ENCODE data around the gene NT5C3A.
"Not testable (repeated sequence)": the region's sequence is repeated elsewhere in the genome, so short reads cannot be mapped to it uniquely, and the experiment has no call there.

Gene NT5C3A

DNA sequence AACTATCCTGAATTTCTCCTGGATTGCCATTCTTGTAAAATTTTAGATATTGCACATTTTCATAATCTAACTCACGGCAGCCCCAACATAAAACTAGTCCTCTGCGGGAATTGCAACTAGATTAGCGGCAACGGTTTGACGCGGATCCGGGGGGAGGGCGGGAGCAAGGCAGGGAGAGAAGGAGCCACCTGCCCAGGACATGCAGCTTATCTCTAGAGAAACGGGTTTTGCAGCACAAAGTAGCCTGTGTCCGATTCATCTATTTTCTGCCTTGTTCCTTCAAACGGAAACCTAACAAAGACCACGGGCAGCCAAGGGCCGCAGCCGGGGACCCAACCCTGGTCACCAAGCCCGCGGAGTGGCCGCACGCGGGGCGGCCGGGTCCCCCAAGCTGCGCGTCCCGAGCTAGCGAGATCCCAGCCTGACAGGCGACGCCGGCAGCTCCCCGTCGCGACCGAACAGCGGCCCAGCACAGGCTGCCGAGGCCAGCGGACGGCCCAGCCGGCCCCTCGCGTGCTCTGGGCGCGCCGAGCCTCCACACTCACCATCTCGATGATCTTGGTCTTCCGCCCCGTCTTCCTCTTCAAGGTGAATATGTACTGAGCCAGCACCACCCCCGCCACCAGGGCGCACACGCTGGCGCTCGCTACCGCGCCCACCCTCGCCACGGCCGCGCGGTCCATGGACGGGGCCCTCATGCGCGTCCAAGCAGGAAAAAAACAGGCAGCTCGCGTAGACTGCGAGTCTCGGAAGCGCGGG lies at the start of gene NT5C3A:
Gene NT5C3A, minus strand, starts transcription at position 754 of the 759 bp plus-strand sequence. Its CDS starts 71 bp downstream, at position 683.
- DNase-seq: peak; percentile 22

DNA sequence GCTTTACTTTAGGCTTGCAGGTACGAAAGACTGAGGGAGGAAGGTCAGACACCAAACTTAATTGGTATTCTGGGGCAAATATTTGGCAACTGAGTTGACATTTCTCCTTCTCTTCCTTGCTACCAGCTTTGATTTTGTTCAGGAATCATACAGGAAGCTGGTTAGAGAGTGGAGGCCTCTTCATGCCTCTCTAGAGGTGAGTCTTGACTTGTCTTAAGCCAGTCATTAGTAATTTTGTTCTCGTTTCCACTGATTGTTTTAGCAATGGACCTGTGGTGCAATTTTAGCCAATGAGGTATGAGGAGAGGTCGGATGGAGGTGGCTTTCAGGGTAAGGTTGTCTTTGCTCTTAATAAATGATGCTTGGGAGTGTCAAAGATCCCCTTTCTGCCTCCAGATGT lies 49.0 kb upstream of the NT5C3A start:
- no peak for DNase-seq

DNA sequence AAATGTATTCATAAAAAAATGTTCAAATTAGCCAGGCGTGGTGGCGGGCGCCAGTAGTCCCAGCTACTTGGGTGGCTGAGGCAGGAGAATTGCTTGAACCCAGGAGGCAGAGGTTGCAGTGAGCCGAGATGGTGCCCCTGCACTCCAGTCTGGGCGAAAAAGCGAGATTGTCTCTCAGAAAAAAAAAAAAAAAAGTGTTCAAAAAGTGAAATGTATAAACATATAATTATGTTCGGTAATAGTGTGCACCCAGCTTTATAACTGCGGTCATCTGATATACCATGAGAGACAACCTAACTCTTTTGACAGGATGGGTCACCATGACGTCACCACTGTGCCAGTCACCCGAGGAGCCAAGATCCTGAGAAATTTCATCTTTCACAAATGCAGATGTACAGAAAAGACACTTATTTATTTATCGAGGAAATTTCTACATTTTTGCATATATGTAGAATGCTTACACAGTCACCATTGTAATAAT lies 47.2 kb upstream of the NT5C3A start:
- DNase-seq: no peak

DNA sequence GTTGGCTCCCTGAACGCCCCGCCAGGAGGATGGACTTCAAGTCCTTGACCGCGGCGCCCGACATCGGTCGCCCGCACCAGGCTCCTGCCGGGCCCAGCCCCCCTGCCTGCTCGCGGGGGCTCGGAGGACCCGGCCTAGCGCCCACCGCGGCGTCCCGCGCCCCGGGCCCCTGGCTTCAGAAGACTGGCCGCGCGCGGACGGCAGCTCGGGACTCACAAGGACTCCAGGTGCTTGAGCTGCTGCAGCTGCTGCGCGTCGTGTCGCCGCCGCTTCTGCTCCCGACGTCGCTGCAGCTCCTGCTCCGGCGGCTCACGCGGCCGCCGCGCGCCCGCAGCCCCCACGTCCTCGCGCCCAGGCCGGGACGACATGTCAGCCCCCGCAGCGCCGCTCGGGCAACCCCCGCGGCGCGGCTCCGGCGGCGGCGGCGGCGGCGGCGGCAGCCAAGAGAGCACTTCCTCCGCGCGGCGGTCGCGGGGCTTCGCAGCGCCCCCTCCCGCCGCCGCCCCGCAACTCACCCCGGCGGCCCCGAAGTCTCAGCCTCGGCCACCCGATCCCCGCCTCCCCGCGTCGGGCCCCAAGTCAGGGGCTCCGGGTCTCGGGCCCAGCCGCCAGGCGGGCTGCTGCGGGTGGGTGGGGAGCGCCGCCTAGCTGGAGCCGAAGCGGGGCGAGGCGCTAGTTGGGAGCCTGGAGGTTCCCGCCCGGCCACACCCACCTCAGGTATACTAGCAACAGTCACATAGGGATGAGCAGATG lies 46.6 kb upstream of the NT5C3A start, which contains the start of gene RP9:
Gene RP9, minus strand, starts transcription at position 400 of the 753 bp plus-strand sequence. Its CDS starts 32 bp downstream, at position 368.
- DNase-seq: peak; percentile 66

DNA sequence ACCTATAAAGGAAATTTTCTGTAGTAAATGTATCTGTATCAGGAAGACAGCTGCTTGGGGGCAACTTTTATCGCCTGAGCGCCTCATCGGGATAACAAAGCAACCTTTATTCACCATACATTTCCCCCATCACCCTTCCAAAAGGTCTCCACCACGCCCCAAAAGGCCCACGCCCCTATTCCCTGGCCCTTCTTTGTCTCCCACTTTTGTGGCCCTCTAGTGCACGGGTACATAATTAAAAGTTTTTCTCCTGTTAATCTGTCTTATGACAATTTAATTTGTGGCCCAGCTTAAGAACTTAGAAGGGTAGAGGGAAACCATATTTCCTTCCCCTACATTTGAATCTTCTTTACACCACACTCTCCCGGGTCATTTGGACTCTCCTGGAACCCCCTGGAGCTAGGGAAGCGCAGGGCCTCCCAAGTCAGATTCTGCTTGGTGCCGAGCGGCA lies 46.0 kb upstream of the NT5C3A start:
- peak; percentile 12 for DNase-seq

DNA sequence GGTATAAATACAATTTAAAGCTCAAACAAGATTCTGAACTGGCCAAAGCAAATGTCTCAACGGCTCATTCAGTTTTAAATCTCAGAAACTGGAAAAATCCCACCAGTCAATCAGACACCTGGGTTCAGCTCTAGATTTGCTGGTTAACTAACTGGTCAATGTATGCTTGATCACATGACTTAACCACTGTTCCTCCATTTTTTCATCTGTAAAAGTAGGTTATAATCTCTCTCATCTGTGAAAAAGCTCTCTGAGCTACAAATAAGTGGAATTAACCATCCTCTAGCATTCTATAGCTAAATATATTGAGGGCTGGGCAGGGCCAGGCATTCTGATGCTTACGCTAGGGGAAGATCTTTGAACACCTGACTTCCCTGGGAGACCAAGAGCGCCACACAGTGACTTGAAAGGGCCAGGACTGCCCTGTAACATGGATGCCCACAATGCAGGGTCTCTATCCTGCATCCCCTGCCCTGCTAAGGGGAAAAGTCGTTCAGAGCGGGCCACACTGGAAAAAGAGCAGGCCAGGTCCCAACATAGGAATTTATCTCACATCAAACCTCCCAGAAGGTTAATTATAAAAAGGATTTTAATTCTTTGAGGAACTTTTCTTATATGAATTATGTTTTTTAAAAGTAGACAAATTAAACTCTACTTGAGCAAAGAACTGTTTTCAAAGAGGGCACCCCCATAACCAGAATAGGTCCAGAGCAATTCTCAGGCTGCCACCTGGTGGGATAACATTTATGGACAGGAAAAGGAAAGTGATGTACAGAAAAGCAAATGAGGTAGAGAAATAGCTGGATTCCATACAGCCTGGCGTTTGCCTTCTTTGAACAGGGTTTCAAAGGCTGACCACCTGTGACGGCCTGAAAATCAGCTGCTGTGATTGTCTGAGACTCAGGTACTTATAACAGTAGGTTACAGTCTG lies 44.8 kb upstream of the NT5C3A start:
- peak; percentile 60 for DNase-seq

DNA sequence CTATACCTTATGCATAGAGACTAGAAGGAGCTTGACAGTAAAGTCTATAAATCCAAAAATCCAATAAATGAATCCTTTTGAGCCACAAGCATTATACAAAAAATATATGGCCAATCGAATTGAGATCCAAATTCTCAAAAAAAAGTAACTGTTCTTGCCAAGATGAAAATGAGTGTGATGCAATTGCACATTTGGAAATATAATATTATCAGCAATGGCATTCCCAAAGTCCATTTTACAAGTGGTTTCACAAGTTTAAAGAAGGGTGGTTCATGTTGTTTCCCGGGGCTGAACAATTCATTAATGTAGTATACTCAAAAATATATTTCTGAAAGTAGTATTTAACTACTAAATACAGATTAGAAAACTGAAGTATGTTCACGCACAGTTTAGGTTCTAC lies 39.3 kb upstream of the NT5C3A start:
- no peak for DNase-seq

DNA sequence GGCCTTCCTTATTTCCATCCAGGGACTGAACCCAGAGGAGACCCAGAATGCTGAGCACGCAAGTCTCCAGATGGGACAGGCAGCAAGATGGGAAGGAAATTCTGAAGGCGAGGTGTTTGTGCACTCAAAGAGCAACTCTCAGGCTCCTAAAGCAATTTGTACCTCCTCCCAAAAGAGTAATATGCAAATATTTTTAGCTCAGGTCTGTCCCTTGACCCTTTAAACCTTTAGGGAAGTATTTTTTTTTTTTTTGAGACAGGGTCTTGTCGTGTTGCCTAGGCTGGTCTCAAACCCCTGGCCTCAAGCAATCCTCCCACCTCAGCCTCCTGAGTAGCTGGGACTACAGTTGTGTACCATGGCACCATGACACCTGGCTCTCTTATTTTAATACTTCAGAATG lies 38.2 kb upstream of the NT5C3A start:
- no peak for DNase-seq

DNA sequence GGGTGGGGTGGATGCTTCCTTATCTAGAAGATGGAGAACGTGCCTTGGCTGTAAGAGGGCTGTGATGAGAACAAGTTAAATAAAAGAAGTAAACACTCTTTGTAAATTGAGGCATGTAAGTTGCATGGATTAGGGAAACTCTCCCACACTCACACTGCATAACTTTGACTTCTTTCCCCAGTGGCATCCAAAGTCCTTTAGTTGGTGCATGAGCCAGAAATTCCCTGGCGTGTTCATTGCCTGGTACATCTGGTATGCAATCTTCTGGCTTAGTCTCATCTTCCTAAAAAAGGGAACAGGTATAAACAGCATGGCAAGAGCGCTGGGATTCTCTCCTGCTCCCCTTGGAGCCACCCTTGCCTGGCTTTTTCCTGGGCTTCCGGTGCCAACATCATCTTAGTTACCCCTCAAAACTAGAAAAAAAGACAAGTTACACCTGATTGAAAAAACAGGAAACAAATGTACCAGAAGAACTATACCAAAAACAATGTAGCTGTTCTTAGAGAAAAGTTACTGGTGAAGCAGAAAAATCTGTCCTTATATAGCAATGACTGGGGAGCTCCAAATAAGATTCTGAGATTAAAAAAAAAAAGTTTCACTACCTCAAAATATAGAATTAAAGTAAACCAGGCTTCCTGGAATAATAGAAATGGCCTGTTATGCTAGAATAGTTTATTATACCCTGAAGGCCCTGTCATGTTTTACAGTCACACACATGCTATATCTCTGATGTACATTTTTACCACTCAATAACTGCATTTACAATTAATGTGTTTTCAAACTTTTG lies 36.8 kb upstream of the NT5C3A start:
- DNase-seq: no peak

DNA sequence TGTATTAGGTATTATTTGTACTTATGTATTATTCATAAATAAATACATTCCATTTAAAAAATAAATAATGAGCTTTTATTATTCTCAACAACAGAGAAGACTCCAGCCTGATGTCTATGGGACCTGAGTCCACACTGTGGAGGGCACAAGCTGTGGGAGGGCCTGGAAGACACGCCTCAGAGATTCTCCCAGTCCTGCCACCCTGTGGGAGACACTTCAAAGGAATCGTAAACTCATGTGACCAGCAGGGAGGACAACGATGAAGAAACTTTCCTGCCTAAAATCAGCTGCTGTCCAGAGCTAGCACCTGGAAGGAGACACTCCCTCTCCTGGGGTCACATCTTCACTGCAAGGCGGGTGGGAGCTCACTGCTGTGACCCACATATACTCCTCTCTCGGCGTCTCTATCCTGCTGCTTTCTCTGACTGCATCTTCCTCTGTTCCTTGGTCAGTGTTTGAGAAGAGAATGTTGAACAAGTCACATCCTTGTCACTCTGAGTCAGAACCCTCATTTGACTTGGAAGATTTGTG lies 32.2 kb upstream of the NT5C3A start:
- not testable (repeated sequence) for DNase-seq

DNA sequence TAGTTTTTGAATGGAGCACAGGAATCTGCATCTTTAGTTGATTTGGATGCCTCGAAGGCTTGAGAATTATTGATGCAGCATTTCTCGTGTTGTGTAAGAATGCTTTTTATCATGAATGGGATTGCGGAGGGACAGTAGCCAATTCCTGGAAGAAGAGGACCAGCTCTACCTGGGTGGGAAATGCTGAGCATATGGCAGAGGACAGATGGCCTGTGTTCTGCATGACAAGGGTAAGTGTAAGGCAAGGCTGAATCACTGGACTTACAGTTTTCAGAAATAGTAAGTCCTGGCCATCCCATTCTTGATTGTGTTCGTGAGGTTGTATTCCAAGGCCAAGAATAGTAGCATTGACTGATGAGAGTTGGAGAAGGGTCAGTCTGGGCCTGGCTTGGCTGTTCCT lies 30.7 kb upstream of the NT5C3A start:
- DNase-seq: no peak

DNA sequence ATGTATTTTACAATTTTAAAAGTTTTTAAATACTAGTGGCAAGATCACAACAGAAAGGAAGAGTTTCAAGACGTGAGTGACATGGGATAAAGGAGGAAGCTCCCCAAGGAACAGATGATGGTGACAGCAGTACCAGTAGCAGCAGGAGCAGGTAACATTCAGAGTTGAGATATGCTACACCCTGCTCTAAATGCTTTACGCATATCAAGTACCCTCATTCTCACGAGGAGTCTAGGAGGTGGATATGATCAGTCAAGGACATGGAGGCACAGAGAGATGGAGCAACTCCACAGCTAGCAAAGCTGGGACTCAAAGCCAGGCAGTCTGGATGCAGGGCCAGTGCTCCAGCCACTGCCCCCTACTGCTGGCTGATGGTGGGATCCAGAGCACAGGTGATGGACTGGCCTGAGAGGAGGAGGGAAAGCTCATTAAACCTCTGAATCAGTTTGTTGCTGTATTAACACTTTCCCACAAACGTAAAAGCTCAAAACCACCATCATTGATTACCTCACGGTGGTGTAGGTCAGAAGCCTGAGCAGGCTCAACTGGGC lies 29.1 kb upstream of the NT5C3A start:
- no peak for DNase-seq

DNA sequence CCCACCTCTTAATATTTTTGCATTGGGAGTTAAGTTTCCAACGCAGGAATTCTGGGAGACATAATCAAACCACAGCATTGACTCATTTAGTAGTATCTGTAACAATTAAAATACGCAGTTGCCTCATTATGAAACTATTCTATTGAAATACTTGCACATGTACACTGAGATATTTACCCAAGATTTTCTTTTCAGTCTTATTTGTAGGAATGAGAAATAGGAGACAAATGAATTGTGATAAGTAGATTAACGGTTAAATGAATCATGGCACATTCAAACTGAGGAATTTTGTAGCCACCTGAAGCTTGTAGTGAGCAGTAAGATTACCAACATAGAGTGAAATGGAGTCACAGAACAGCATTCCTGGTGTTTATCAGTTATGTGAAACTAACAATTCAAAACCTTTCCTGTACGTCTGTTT lies 28.5 kb upstream of the NT5C3A start:
- peak; percentile 18 for DNase-seq

DNA sequence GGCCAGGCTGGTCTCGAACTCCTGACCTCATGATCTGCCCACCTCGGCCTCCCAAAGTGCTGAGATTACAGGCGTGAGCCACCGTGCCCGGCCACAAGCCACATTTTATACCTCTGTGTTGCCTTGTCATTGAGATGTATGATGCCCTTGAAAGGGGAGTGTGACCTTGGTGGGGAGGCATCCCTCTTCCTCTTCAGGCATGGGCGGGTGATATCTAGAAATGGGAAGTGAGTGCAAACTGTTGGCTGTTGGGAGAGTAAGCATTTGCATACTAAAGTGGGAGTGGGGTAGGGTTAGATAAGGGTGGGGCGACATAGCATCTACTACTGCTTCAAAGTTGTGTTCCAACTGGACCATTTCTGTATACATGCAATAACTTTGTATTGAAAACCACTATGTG lies 26.6 kb upstream of the NT5C3A start:
- no peak for DNase-seq

DNA sequence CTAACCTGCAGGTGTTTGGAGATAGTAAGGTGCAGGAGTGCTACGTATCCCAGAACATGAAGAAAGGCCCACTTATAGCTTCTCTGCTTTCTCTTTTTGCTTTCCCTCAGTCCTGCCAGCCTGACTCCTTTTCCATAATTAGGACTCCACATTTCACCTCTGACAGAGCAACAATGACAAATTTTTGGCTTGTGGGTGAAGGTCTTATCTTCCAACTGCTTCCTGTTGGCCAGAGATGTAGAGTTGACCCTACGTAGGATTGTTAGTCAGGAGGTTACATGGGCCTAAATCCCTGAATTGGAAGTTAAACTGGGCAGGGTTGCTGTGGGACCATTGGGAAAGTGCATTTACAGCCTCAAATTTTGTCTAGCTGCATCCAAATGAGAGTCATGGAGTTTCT lies 25.3 kb upstream of the NT5C3A start:
- no peak for DNase-seq

DNA sequence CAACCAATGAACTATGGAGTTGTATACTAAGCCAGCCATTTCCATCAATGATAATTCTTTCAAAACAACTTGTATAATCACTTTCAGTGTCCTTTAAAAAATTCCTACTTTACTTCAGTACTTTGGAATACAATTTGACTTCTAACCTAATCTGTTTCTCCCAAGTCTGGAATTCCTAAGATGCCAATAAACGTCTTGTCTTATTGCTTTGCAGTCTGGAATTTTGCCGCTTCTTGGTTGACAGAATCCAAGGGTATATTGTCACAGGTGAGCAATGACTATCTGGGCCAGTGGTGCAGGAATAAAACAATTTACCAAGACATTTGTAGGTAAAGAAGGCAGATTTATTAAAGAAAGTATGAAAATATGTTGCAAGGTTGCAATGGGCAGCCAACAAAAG lies 24.8 kb upstream of the NT5C3A start:
- no peak for DNase-seq

DNA sequence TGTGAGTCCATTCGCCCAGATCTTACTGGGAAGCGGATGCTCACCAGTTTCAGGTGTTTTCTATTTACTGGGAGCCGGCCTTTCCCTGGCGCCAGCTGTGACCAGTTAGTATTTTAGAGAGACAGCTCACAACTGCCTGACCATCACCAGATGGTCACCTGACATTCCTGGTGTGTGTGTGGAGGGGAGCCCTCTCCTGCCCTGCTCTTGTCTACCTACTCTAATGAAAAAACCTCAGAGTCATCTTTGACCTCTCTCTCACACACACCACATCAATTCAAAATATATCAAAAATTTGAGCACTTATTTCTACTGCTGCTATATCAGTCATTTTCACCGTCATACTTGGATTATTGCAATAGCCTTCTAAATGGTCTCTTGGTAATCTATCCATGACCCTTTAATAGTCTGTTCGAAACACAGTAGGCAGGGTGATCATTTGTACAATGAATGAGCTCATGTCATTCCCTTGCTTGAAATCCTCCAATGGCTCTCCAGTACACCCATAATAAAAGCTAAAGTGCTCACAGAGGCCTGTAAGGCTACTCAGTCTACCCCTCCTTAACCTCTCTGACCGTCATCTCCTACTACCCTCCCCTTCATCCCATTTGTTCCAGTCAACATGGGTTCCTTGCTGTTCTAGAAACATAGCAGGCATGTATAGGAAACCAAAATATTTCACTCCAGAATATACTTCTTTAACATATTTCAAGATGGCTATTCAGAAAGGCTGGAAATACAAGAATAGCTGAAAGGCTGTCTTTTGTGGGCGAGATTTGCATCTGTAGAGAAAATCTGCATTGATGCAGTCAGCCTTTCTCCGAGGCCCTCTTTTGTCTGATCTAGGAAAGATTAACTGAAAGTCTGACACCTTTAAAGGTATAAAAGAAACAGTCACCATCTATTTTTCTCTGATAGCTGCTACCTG lies 17.5 kb upstream of the NT5C3A start:
- DNase-seq: no peak

DNA sequence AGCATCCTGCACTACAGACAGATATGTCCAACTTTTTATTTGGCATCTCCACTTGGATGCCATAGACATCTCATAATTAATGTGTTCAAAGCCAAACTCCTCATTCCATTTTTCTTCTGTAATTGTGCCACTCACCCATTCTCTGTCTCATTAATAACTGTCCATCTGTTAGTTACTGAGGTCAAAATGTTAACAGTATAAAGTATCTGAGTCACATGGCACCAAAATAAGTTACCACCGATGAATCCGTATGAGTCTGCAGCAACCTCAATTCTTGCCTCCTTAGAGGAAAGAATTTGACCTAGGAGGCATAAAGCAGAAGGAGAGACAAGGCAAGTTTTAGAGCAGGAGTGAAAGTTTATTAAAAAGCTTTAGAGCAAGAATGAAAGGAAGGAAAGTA lies 16.5 kb upstream of the NT5C3A start:
- DNase-seq: no peak

DNA sequence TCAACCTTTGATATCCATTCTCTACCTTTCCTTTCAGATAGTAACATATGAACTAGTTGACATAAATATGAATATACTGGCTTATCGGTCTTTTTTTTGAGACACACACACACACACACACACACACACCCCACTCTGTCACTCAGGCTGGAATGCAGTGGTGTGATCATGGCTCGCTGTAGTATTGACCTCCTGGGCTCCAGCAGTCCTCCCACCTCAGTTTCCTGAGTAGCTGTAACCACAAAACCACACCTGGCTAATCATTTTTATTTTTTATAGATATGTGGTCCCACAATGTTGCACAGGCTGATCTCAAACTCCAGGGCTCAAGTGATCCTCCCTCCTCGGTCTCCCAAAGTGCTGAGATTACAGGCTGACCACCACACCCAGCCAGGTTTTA lies 14.2 kb upstream of the NT5C3A start:
- DNase-seq: no peak

DNA sequence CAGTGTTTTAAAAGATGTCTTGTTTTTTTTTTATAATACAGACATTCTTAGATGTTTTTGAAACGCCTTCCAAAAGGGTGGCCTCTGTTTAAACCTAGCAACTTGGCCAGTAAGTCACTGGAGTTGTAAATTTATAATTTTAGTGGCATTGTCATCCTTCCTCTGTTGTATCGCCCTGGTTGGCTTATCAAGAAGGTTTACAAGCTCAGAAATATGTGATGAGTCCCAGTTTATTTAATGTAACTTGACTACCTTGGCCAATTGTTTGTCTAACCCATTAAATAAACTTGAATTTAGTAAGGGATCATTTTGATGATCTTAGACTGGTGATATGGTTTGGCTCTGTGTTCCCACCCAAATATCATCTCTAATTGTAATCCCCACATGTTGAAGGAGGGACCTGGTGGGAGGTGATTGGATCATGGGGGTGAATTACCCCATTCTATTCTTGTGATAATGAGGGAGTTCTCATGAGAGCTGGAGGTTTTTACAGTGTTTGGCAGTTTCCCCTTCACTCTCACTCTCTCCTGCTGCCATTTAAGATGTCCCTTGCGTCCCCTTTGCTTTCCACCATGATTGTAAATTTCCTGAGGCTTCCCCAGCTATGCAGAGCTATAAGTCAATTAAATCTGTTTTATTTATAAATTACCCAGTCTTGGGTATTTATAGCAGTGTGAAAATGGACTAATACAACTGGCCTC lies 13.4 kb upstream of the NT5C3A start:
- DNase-seq: no peak

All from fibroblast of upper back skin (primary cell).